Kidney glomerular epithelial cell (primary cell): ENCODE measurements around the gene AUTS2.
A peak's percentile ranks its signal among the peaks of the same experiment; 100 is the strongest.

Source experiments
- DNase-seq: peaks from one replicate; lab custom pipeline; 2025; lab: John Stamatoyannopoulos, UW

The AUTS2 gene

GRCh38 chr7:70035955-70036354 lies 437.7 kb downstream of the AUTS2 start:
- no peak for DNase-seq

DNA sequence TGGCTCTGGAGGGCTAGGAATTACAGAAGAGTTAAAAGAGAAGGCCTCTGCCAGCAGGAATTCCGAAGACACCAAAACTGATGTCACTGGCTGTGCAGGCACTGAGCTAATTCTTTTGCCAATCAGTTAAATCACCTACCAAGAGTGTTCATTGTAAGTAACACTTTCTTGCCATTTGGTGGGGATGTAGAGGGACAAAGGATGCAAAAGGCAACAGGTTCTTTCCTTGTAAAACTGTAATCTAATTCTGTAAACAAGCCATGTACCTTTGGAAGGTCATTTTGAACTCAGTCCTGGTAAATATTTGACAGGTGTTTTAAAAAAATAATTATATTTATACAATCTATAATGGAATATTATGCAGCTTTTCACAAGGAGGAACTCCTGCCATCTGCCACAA lies 438.4 kb downstream of the AUTS2 start:
- no peak for DNase-seq

GRCh38 chr7:70037171-70037933 lies 439.1 kb downstream of the AUTS2 start:
- no peak for DNase-seq

DNA sequence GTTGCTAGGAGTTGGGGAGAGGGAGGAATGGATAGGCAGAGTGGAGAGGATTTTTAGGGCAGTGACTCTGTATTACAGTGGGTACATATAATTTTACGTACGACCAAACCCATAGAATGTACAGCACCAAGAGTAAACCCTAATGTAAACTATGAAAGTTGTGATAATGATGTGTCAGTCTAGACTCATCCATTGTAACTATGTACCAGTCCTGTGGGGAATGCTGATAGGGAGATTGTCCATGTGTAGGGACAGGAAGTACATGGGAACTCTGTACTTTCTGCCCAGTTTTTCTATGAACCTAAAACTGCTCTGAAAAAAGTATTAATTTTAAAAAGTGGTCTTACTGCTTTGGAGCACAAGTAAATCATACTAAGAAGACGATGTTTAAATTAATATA lies 441.8 kb downstream of the AUTS2 start:
- no peak for DNase-seq

- peak; percentile 16 for DNase-seq
Measured at GRCh38 chr7:70040970-70041766, 442.9 kb downstream of the AUTS2 start.

GRCh38 chr7:70042533-70042932 lies 444.3 kb downstream of the AUTS2 start:
- DNase-seq: peak; percentile 35

DNA sequence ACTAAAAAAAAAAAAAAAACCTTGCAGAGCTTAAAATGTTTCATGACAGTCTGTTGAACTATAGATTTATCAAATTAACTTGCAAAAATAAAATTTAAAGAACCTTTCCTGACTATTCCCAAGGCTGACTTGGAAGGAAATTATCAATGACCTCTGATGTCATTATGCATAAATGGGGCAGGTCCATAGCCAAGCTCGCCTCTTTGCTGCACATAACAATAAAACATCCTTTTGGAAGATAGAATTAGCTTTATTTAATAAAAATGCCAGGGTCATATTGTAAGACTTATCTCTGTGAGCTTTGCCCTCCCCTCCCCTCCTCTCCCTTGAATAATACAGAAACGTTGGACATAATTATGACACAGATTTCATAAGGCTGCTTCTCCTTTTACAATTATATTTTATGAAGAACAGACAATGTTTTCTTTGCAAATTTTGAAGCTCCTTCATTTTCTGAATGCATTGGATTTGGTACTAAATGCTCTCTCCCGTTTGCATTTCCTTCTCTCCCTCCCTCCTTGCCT lies 444.8 kb downstream of the AUTS2 start:
- DNase-seq: no peak

GRCh38 chr7:70044064-70044463 lies 445.8 kb downstream of the AUTS2 start:
- DNase-seq: no peak

DNA sequence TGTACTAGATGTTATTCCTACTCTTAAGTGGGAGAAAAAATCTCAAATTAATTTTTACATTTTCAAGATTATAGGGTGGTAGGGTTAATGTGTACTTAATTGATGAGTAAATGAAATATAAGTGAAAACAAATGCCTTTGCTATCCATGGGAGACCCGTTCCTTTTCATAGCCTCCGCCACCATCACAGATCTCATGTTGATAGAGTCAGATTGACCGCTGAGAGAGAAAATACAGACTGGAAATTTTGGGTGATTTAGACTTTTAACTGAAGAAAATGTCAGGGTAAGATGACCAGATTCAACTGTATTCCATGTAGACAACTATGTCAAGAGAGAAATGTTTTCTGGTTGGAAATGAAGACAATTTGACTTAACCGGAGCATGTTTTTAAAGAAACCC lies 446.2 kb downstream of the AUTS2 start:
- DNase-seq: no peak

DNA sequence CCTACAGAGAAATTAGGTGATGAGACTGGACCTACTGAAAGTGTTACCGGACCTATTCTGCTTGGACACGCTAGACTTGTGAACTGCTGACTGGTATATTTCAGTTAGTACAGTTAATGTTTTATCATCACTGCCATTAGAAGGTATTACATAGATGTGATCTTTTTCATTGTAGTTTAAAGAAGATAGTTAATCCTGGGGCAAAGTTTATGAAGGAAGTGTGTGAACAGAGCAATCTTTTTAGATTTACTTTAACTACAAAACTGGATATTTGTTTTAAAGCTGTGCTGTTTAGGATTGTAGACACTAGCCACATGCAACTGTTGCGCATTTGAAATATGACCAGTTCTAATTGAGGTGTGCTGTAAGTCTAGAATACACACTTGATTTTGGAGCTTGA lies 446.7 kb downstream of the AUTS2 start:
- DNase-seq: no peak

DNA sequence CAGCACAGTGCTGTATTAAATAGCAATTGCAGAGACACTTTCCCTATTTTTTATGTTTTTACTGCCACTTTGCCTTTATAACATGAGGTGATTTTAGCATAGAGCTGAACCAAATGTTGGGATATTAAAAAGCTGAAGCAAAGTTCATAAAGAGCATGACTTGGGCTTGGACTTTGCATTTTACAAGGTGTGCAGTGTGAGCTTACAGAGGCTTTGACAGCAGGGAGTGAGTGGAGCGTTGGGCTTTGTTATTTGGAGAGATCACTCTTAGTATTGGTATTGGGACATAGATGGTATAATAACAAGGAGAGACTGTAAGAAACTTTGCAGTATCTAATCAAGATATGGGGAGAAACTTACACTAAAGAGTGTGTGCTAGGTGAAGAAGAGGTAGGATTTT lies 449.1 kb downstream of the AUTS2 start:
- DNase-seq: no peak

DNA sequence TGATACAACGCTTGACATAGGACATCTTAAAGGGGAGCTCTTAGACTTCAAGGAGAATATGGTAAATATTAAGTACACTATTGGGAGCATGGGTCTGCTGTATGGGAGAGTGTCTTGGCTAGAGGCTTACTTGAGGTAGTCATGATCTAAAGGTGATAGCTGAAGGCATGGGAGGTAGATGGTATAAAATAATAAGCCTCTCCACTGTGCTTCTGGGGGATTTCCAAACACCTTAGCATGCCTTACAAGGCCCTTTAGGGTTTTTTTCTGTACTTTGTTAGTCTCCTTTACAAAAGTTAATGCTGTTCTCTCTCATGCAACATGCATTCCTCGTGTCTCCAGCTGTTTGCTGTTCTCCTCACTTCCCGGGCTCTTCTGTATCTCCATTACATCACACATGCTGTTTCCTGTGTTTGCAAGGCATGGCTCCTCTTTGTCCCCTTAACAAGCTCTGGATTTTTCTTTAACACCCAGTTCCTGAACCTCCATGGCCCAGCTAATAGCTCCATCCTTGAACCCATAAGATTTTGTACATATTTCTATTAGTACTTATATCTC lies 449.7 kb downstream of the AUTS2 start:
- DNase-seq: no peak

- DNase-seq: no peak
Measured at GRCh38 chr7:70051726-70052125, 453.5 kb downstream of the AUTS2 start.

GRCh38 chr7:70052691-70053090 lies 454.4 kb downstream of the AUTS2 start:
- DNase-seq: no peak

DNA sequence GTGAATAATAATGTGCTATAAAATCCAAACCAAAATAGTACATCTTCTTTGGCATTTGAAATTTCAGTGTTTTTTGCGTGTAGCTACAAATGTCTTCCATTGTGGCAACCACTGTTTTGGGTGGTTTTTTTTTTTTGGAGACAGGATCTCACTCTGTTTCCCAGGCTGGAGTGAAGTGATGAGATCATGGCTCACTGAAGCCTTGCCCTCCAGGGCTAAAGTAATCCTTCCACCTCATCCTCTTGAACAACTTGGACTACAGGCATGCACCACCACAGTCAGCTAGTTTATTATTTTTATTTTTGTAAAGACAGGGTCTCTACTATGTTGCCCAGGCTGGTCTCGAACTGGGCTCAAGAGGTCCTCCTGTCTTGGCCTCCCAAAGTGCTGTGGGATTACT lies 455.1 kb downstream of the AUTS2 start:
- DNase-seq: no peak

- no peak for DNase-seq
Measured at GRCh38 chr7:70053989-70054388, 455.7 kb downstream of the AUTS2 start.

DNA sequence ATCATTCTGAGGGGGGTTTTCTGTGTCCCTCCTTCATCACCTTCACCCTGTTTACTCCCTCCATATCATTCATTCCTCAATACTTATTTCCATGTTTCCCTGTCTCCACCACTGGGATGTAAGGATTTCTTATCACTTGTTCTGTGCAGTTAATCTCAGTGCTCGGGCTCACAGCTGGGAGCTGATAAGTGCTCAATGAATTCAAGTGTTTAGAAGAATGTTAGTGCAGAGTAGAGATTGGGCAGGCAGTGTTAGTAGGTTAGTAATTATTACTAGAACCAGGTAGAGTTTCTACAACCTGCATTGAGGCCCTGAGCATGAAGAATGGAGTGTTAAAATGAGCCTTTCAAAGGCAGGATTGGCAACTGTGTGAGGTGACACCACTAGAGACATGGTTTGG lies 458.1 kb downstream of the AUTS2 start:
- DNase-seq: no peak

GRCh38 chr7:70060298-70061068 lies 462.2 kb downstream of the AUTS2 start:
- DNase-seq: no peak

- no peak for DNase-seq
Measured at GRCh38 chr7:70063371-70063770, 465.1 kb downstream of the AUTS2 start.

GRCh38 chr7:70063927-70064326 lies 465.7 kb downstream of the AUTS2 start:
- DNase-seq: no peak

DNA sequence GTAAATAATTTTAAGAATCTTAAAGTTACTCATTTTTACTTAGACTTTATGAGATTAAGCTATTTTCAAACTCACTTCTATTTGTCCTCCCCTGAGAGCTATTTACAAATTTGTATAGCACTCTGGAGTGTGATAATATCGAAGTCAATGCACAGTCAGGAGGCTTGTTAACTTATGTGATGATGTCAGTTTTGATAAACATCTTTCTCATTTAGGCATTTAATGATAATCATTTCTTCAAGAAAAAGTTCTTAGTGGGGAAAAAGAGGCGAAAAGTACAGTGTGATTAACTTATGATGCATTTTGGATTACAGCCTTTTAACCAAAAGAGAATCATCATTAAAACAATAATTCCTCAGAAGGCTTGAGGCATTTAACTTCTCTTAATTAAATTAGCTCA lies 468.6 kb downstream of the AUTS2 start:
- no peak for DNase-seq

- DNase-seq: no peak
Measured at GRCh38 chr7:70068531-70068930, 470.3 kb downstream of the AUTS2 start.
